Nephron (organoid): ENCODE results near the gene PDYN.

Experiments
- H3K27ac Mint-ChIP-seq, 3 experiments: 2 replicates each; pipeline ENCODE4 v1.8.0; 2020; ENCODE audit warnings: mixed read lengths in 3 of 3, mild to moderate bottlenecking in 2 of 3, moderate library complexity in 1 of 3
- H3K27me3 Mint-ChIP-seq: 2 replicates; pipeline ENCODE4 v1.8.0; 2021; ENCODE audit warnings: low read depth, mild to moderate bottlenecking, moderate library complexity, mixed read lengths
- H3K36me3 Mint-ChIP-seq: 2 replicates; pipeline ENCODE4 v1.8.0; 2020; ENCODE audit warnings: low read depth, mixed read lengths
- H3K4me1 Mint-ChIP-seq: 2 replicates; pipeline ENCODE4 v1.8.0; 2020; ENCODE audit warnings: mixed read lengths
- H3K4me3 Mint-ChIP-seq, 3 experiments: 2 replicates each; pipeline ENCODE4 v1.8.0; 2020; ENCODE audit warnings: mild to moderate bottlenecking in 3 of 3, mixed read lengths in 3 of 3, moderate library complexity in 2 of 3
- H3K9me3 Mint-ChIP-seq: 2 replicates; pipeline ENCODE4 v1.8.0; 2020; ENCODE audit warnings: mixed read lengths
- TF ChIP-seq, protein P1 (sequence below), 3 experiments: fragments of 200-600 bp; sonication (generic); IDR thresholded peaks; one replicate each; pipeline ENCODE4 v1.5.0; 2021; ENCODE audit warnings: antibody characterized with exemption in 3 of 3; ENCODE audit not compliant: unreplicated experiment in 3 of 3

PDYN gene

DNA sequence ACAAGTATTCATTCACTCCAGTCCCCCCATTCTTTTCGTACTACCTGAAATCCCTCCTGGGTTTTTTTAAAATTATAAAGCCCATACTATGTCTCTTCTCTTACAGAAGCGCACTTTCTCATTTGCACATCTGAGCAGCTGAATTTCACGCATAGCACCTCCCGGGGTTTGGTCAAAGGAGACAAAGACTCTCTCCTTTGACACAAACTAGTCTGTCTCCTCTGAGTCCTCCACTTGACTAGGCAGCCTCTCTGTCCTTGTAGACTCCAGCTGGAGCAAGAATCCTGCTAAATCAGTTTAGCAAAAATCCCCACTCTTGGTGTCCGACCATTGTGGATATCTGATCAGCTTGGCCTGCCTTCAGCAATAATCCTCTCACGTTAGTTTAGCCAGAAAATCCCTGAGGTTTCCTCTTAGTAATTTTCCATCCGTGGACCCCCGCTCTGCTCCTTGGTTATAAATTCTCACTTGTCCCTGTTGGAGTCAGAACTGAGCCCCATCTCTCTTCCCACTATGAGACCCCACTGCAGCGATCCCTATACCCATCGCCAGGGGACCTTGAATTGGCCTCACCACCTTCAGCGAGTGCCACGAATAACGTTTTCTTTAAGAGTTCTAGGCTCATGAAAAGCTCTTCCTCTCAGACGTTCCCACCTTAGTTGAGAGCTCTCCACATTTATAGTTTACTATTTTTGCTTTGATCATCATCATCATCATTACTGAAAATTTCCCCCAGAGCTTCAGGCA lies 29.0 kb downstream of the PDYN start:
- Mint-ChIP-seq H3K36me3 (no peaks in the 10 kb centered on the region), H3K4me1 (peaks cover 7% of the 10 kb centered on the region), H3K9me3 (no peaks in the 10 kb centered on the region), H3K27ac (no peak overlapping the region), H3K27me3 (peaks cover 63% of the 10 kb centered on the region), H3K4me3 (no peak overlapping the region)
- TF ChIP-seq, protein P1, sequence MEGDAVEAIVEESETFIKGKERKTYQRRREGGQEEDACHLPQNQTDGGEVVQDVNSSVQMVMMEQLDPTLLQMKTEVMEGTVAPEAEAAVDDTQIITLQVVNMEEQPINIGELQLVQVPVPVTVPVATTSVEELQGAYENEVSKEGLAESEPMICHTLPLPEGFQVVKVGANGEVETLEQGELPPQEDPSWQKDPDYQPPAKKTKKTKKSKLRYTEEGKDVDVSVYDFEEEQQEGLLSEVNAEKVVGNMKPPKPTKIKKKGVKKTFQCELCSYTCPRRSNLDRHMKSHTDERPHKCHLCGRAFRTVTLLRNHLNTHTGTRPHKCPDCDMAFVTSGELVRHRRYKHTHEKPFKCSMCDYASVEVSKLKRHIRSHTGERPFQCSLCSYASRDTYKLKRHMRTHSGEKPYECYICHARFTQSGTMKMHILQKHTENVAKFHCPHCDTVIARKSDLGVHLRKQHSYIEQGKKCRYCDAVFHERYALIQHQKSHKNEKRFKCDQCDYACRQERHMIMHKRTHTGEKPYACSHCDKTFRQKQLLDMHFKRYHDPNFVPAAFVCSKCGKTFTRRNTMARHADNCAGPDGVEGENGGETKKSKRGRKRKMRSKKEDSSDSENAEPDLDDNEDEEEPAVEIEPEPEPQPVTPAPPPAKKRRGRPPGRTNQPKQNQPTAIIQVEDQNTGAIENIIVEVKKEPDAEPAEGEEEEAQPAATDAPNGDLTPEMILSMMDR (IDR thresholded peaks at IDR 0.05; ENCODE audit: unreplicated experiment in 3 of 3) = no peak

DNA sequence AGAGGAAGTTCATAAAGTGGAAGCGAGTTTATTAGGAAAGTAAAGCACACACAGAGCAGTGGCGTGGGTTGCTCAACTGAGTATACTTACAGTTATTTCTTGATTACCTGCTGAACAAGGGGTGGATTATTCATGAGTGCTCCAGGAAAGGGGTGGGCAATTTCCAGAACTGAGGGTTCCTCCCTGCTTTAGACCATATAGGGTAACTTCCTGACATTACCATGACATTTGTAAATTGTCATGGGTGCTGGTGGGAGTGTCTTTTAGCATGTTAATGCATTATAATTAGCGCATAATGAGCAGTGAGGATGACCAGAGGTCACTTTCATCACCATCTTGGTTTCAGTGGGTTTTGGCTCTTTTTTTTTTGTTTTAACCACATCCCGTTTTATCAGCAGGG lies 29.8 kb downstream of the PDYN start:
- H3K4me3 Mint-ChIP-seq = no peak overlapping the region
- no peak overlapping the region for H3K27ac Mint-ChIP-seq
- TF ChIP-seq, protein P1 (IDR thresholded peaks at IDR 0.05; ENCODE audit: unreplicated experiment in 3 of 3) = no peak
- peaks cover 7% of the 10 kb centered on the region for H3K4me1 Mint-ChIP-seq
- H3K9me3 Mint-ChIP-seq = no peaks in the 10 kb centered on the region
- H3K27me3 Mint-ChIP-seq = peaks cover 57% of the 10 kb centered on the region
- H3K36me3 Mint-ChIP-seq = no peaks in the 10 kb centered on the region

DNA sequence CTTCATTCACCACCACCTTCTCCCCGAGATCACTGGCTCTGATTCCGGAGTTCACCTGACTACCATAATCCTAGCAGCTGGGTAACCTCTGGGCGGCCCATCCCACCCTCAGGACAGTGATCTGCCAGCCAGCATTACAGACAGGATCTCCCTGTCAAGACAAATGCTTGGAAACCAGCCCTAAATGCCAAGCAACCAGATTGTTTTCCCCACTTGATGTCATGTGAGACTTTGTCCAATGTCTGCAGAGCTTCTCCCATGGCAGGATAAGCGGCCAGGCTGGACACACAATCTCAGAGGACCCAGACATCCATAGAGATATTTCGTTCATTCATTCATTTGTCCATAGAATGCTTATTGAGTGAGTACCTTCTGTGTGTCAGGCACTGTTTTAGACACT lies 32.5 kb downstream of the PDYN start:
- no peak overlapping the region for H3K27ac Mint-ChIP-seq
- peaks cover 7% of the 10 kb centered on the region for H3K4me1 Mint-ChIP-seq
- no peak overlapping the region for H3K4me3 Mint-ChIP-seq

DNA sequence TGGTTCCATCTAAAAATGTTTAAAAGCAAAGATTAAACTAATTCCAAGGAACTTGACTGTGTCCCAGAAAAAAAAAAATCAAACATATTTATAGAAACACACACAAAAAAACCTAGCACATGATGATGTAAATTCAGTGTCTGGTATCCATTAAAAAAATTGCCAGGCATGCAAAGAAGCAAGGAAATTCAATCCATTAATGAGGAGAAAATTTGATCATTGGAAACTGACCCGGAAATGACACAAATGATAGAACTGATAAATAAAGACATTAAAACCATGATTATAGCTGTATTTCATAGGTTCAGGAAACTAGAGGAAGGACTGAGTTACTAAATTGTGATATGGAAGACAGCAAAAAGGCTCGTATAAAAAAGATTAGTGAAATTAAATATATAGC lies 34.7 kb downstream of the PDYN start:
- H3K27ac Mint-ChIP-seq = no peak overlapping the region
- no peaks in the 10 kb centered on the region for H3K36me3 Mint-ChIP-seq
- TF ChIP-seq, protein P1 (IDR thresholded peaks at IDR 0.05; ENCODE audit: unreplicated experiment in 3 of 3) = no peak
- H3K27me3 Mint-ChIP-seq = peaks cover 23% of the 10 kb centered on the region
- H3K9me3 Mint-ChIP-seq = no peaks in the 10 kb centered on the region
- peaks cover 5% of the 10 kb centered on the region for H3K4me1 Mint-ChIP-seq
- H3K4me3 Mint-ChIP-seq = no peak overlapping the region

More for the DNA sequence above, 32.5 kb downstream of the PDYN start:
- peaks cover 40% of the 10 kb centered on the region for H3K27me3 Mint-ChIP-seq
- H3K36me3 Mint-ChIP-seq = no peaks in the 10 kb centered on the region
- TF ChIP-seq, protein P1 (IDR thresholded peaks at IDR 0.05; ENCODE audit: unreplicated experiment in 3 of 3) = no peak
- no peaks in the 10 kb centered on the region for H3K9me3 Mint-ChIP-seq

DNA sequence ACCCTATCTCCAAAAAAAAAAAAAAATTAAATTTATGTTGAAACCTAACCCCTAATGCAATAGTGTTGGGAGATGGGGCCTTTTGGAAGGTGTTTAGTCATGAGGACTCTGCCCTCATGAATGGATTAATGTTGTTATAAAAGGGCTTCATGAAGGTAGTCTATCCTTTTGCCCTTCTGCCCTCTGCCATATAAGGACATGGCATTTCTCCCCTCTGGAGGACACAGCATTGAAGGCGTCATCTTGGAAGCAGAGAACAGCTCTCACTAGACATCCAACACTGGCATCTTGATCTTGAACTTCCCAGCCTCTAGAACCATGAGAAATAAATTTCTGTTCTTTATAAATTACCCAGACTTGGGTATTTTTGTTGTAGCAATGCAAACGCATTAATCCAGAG lies 35.4 kb downstream of the PDYN start:
- Mint-ChIP-seq H3K4me3 (no peak overlapping the region), H3K9me3 (no peaks in the 10 kb centered on the region), H3K27ac (no peak overlapping the region), H3K4me1 (peaks cover 5% of the 10 kb centered on the region), H3K27me3 (peaks cover 17% of the 10 kb centered on the region), H3K36me3 (no peaks in the 10 kb centered on the region)
- TF ChIP-seq, protein P1 (IDR thresholded peaks at IDR 0.05; ENCODE audit: unreplicated experiment in 3 of 3) = no peak

DNA sequence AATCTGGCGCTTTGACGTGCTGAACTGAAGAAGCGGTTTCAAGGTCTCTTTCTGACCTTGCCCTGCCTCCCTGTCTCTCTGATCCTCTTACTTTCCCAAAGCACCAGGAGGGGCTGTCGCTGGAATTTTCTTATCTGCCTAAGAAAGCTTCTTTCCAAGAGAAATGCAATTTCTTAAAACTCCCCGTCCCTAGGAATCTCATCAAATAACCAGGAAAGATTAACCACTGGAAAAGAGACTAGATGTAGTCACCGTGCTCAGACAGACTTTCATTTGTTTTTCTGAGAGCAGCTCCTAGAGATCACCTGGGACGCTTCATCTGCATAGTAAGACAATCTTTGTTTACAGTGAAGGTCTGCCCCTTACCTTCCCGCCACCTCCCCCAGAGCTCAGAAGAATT lies 38.6 kb downstream of the PDYN start:
- Mint-ChIP-seq H3K4me3 (no peak overlapping the region), H3K9me3 (no peaks in the 10 kb centered on the region), H3K27ac (no peak overlapping the region), H3K27me3 (peaks cover 9% of the 10 kb centered on the region), H3K4me1 (peaks cover 12% of the 10 kb centered on the region), H3K36me3 (no peaks in the 10 kb centered on the region)
- TF ChIP-seq, protein P1 (IDR thresholded peaks at IDR 0.05; ENCODE audit: unreplicated experiment in 3 of 3) = no peak
